Sigmoid colon (tissue), 4 donors: Measurements from ENCODE around the gene ZNF839.

Experiments
- POLR2A ChIP-seq, 2 donors: fragments of 450-650 bp; IDR thresholded peaks; one replicate each; pipeline ENCODE4 v1.6.1; 2016; ENCODE audit warnings: antibody characterized with exemption in 2 of 2, mild to moderate bottlenecking in 2 of 2, moderate library complexity in 2 of 2
- POLR2AphosphoS5 ChIP-seq, 4 donors: sonication (generic); formaldehyde crosslinking; IDR thresholded peaks; one replicate each; pipeline ENCODE4 v1.6.1; 2017; ENCODE audit warnings: antibody characterized with exemption in 4 of 4
- TF ChIP-seq, protein P1 (sequence below), 4 experiments: fragments of 450-650 bp in 3 of 4; fragments of 200-600 bp in 1 of 4; IDR thresholded peaks; one replicate each; pipeline ENCODE4 v1.5.1; 2016 to 2019; ENCODE audit warnings: antibody characterized with exemption in 4 of 4, mild to moderate bottlenecking in 3 of 4, moderate library complexity in 2 of 4

DNA sequence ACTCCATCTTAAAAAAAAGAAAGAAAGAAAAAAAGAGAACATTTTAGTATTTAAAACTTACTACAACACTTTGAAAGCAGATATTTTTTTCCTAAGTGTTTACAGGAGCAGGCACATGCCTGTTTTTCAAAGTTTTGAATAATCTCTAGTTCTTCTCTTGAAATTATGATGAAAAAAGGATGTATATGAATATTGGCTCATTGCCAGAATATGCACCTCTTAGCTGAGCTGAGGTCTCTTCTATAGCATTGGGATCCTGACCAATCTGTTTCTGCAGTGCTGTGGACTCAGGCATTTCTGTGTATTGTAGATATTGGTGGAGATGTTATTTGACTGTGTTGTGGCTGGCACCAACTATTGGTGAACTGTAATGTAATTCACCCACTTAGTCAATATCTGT lies 58.1 kb downstream of the ZNF839 start:
- TF ChIP-seq, protein P1, sequence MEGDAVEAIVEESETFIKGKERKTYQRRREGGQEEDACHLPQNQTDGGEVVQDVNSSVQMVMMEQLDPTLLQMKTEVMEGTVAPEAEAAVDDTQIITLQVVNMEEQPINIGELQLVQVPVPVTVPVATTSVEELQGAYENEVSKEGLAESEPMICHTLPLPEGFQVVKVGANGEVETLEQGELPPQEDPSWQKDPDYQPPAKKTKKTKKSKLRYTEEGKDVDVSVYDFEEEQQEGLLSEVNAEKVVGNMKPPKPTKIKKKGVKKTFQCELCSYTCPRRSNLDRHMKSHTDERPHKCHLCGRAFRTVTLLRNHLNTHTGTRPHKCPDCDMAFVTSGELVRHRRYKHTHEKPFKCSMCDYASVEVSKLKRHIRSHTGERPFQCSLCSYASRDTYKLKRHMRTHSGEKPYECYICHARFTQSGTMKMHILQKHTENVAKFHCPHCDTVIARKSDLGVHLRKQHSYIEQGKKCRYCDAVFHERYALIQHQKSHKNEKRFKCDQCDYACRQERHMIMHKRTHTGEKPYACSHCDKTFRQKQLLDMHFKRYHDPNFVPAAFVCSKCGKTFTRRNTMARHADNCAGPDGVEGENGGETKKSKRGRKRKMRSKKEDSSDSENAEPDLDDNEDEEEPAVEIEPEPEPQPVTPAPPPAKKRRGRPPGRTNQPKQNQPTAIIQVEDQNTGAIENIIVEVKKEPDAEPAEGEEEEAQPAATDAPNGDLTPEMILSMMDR (IDR thresholded peaks at IDR 0.05): no peak
- no peak for TF ChIP-seq POLR2AphosphoS5 (IDR thresholded peaks at IDR 0.05)
- TF ChIP-seq POLR2A (IDR thresholded peaks at IDR 0.05): no peak
